ENCODE measurements around the gene ART1. TPM values are rescaled to one million over a fixed set of nuclear protein-coding genes. Genes with fewer than 3 reads are reported as not detected.

Gene ART1
- total RNA-seq, 1 donor from 2014 or later, result not detected

DNA sequence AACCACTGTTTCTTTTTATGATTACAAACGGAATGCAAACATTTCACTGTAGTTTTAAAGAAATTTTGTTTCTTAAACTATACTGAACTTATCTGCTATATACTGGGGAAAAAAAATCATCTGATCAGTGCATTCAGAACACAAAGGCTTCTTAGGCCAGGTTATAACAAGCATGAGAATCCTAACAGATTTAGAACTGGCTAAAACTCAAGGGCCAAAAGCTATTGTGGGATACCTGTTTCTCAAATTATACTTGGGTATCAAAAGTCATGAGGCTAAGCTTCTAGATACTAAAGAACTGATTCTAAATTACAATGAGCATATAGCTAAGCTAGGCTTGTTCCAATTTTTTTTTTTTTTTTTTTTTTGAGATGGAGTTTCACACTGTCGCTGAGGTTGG is 56.0 kb downstream of the ART1 start:
- H3K4me3 ChIP-seq (ENCODE audit: insufficient read depth, low read depth, low read length), result no peak overlapping the region
- TF ChIP-seq, protein P1, sequence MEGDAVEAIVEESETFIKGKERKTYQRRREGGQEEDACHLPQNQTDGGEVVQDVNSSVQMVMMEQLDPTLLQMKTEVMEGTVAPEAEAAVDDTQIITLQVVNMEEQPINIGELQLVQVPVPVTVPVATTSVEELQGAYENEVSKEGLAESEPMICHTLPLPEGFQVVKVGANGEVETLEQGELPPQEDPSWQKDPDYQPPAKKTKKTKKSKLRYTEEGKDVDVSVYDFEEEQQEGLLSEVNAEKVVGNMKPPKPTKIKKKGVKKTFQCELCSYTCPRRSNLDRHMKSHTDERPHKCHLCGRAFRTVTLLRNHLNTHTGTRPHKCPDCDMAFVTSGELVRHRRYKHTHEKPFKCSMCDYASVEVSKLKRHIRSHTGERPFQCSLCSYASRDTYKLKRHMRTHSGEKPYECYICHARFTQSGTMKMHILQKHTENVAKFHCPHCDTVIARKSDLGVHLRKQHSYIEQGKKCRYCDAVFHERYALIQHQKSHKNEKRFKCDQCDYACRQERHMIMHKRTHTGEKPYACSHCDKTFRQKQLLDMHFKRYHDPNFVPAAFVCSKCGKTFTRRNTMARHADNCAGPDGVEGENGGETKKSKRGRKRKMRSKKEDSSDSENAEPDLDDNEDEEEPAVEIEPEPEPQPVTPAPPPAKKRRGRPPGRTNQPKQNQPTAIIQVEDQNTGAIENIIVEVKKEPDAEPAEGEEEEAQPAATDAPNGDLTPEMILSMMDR (IDR thresholded peaks at IDR 0.05; ENCODE audit: insufficient read depth, low read depth, low read length), result no peak
- H3K4me2 ChIP-seq (ENCODE audit: low read length), result no peak overlapping the region
- no peak overlapping the region for H3K4me3 Mint-ChIP-seq (ENCODE audit: unreplicated experiment)
- H3K9ac ChIP-seq (ENCODE audit: low read length), result no peak overlapping the region
- peaks cover 7% of the 10 kb centered on the region for H3K4me1 ChIP-seq (ENCODE audit: insufficient read depth, low read length)
- peaks cover 2% of the 10 kb centered on the region for H3K4me1 Mint-ChIP-seq (ENCODE audit: low read depth, unreplicated experiment)
- no peak overlapping the region for H3K27ac ChIP-seq (ENCODE audit: low read depth, low read length)
- no peaks in the 10 kb centered on the region for H3K9me3 ChIP-seq (ENCODE audit: insufficient read depth, low read depth, low read length)
- DNase-seq (ENCODE audit: low read depth), result no peak
- peaks cover 7% of the 10 kb centered on the region for H3K36me3 Mint-ChIP-seq (ENCODE audit: low read depth, unreplicated experiment)
- H4K20me1 ChIP-seq (ENCODE audit: insufficient read depth, low read length), result peaks cover 17% of the 10 kb centered on the region
- FAIRE-seq, result no peak
- no peak overlapping the region for H2AFZ ChIP-seq (ENCODE audit: low read depth, low read length)
- peaks cover 8% of the 10 kb centered on the region for H3K79me2 ChIP-seq (ENCODE audit: insufficient read depth, low read length)
- H3K27me3 Mint-ChIP-seq (ENCODE audit: low read depth, unreplicated experiment), result no peaks in the 10 kb centered on the region
- peaks cover 70% of the 10 kb centered on the region for H3K36me3 ChIP-seq (ENCODE audit: insufficient read depth, low read length)
- H3K27me3 ChIP-seq (ENCODE audit: insufficient read depth, low read length), result no peaks in the 10 kb centered on the region
- H3K9me3 Mint-ChIP-seq (ENCODE audit: unreplicated experiment), result no peaks in the 10 kb centered on the region
- H3K27ac Mint-ChIP-seq (ENCODE audit: unreplicated experiment), result no peak overlapping the region

DNA sequence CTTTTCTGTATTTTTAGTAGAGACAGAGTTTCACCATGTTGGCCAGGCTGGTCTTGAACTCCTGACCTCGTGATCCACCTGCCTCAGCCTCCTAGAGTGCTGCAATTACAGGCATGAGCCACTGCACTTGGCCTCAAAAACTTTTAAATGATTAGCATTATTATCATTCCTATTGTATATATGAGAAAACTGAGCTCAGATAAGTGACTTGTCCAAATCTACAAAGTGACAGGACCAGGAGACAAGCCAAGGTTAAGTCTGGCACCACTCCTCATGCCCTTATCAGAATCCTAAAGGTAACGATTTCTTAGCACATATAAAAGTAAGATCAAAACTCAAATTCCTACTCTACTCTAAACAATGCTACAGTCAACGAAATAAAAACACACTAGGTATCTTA is 58.5 kb downstream of the ART1 start:
- Histone ChIP-seq H3K79me2 (ENCODE audit: insufficient read depth, low read length) (peaks cover 10% of the 10 kb centered on the region), H3K27me3 (ENCODE audit: insufficient read depth, low read length) (no peaks in the 10 kb centered on the region), H3K4me3 (ENCODE audit: insufficient read depth, low read depth, low read length) (no peak overlapping the region), H3K27ac (ENCODE audit: low read depth, low read length) (no peak overlapping the region), H4K20me1 (ENCODE audit: insufficient read depth, low read length) (peaks cover 12% of the 10 kb centered on the region), H3K4me2 (ENCODE audit: low read length) (no peak overlapping the region), H3K36me3 (ENCODE audit: insufficient read depth, low read length) (peaks cover 60% of the 10 kb centered on the region), H3K9me3 (ENCODE audit: insufficient read depth, low read depth, low read length) (no peaks in the 10 kb centered on the region), H3K4me1 (ENCODE audit: insufficient read depth, low read length) (peaks cover 7% of the 10 kb centered on the region), H2AFZ (ENCODE audit: low read depth, low read length) (no peak overlapping the region), H3K9ac (ENCODE audit: low read length) (no peak overlapping the region)
- Mint-ChIP-seq H3K27ac (ENCODE audit: unreplicated experiment) (no peak overlapping the region), H3K36me3 (ENCODE audit: low read depth, unreplicated experiment) (peaks cover 8% of the 10 kb centered on the region), H3K4me3 (ENCODE audit: unreplicated experiment) (no peak overlapping the region), H3K9me3 (ENCODE audit: unreplicated experiment) (no peaks in the 10 kb centered on the region), H3K27me3 (ENCODE audit: low read depth, unreplicated experiment) (no peaks in the 10 kb centered on the region), H3K4me1 (ENCODE audit: low read depth, unreplicated experiment) (peaks cover 2% of the 10 kb centered on the region)
- TF ChIP-seq, protein P1 (IDR thresholded peaks at IDR 0.05; ENCODE audit: insufficient read depth, low read depth, low read length), result no peak
- TF ChIP-seq EZH2 (IDR thresholded peaks at IDR 0.05; ENCODE audit: insufficient read depth, low read length), result no peak
- no peak for FAIRE-seq
- no peak for DNase-seq (ENCODE audit: low read depth)

DNA sequence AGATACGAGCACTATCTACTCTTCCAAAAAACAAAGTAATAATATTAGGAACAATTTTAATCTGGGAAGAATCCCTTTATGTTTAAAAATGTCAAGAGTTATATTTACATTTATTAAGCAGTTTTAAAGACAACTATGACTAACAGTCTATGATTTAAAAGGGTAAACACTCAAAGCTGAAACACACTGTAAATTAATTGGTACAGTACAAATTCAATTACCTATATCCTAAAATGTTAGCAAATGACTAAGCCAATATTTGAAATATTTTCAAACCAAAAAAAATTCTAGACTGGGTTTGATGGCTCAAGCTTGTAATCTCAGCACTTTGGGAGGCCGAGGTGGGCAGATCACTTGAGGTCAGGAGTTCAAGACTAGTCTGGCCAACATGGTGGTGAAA is 62.2 kb downstream of the ART1 start:
- H3K4me1 ChIP-seq (ENCODE audit: insufficient read depth, low read length), result peaks cover 4% of the 10 kb centered on the region
- Mint-ChIP-seq H3K4me1 (ENCODE audit: low read depth, unreplicated experiment) (peaks cover 11% of the 10 kb centered on the region), H3K27me3 (ENCODE audit: low read depth, unreplicated experiment) (no peaks in the 10 kb centered on the region), H3K27ac (ENCODE audit: unreplicated experiment) (no peak overlapping the region), H3K9me3 (ENCODE audit: unreplicated experiment) (no peaks in the 10 kb centered on the region), H3K36me3 (ENCODE audit: low read depth, unreplicated experiment) (peaks cover 11% of the 10 kb centered on the region), H3K4me3 (ENCODE audit: unreplicated experiment) (no peak overlapping the region)
- no peak for TF ChIP-seq EZH2 (IDR thresholded peaks at IDR 0.05; ENCODE audit: insufficient read depth, low read length)
- TF ChIP-seq, protein P1 (IDR thresholded peaks at IDR 0.05; ENCODE audit: insufficient read depth, low read depth, low read length), result no peak
- H3K27ac ChIP-seq (ENCODE audit: low read depth, low read length), result no peak overlapping the region
- H3K4me3 ChIP-seq (ENCODE audit: insufficient read depth, low read depth, low read length), result no peak overlapping the region
- H3K79me2 ChIP-seq (ENCODE audit: insufficient read depth, low read length), result peaks cover 8% of the 10 kb centered on the region
- no peaks in the 10 kb centered on the region for H3K9me3 ChIP-seq (ENCODE audit: insufficient read depth, low read depth, low read length)
- no peak for FAIRE-seq
- peaks cover 9% of the 10 kb centered on the region for H4K20me1 ChIP-seq (ENCODE audit: insufficient read depth, low read length)
- H3K9ac ChIP-seq (ENCODE audit: low read length), result no peak overlapping the region
- H2AFZ ChIP-seq (ENCODE audit: low read depth, low read length), result no peak overlapping the region
- H3K27me3 ChIP-seq (ENCODE audit: insufficient read depth, low read length), result no peaks in the 10 kb centered on the region
- H3K4me2 ChIP-seq (ENCODE audit: low read length), result no peak overlapping the region
- no peak for DNase-seq (ENCODE audit: low read depth)
- H3K36me3 ChIP-seq (ENCODE audit: insufficient read depth, low read length), result peaks cover 41% of the 10 kb centered on the region
